Fibroblast of skin of scalp (primary cell): ENCODE measurements around the gene CD247.

Source experiments
- DNase-seq: peaks from one replicate; pipeline ENCODE4 v3.0.0-alpha.2; 2013

The CD247 gene

DNA sequence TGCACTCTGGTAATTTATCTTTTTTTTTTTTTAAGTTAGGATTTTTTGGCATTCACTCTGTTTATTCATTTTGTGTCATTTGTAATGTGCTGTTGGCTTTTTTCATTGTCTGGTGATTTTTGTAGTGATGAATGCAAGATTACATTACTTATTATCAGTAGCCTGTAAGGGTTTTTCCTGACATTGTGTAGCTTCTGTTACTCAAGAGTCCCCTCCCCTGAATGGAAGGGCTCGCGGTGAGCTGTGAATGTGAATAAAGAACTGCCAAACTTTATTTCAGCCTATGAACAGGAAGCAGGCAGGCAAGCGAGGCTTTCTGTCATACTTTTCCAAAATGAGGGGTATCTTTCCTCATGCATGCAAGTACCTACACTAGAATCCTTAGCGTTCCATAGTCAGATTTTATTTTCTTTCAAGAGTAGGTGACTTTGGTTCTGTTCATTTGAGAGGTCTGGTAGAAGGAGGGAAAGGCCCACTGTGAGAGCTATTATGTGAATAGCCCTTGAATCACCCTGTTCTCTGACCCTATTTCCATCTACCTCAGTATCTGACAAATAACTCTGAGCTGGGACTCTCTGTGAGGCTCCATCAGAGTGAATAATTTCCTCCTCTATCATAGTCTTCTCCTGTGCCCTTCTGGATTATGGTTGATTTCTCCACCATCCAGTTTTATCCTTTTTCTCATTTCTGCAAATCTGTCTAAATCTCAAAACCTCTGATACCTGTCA lies 114.0 kb downstream of the CD247 start:
- DNase-seq, result no peak

DNA sequence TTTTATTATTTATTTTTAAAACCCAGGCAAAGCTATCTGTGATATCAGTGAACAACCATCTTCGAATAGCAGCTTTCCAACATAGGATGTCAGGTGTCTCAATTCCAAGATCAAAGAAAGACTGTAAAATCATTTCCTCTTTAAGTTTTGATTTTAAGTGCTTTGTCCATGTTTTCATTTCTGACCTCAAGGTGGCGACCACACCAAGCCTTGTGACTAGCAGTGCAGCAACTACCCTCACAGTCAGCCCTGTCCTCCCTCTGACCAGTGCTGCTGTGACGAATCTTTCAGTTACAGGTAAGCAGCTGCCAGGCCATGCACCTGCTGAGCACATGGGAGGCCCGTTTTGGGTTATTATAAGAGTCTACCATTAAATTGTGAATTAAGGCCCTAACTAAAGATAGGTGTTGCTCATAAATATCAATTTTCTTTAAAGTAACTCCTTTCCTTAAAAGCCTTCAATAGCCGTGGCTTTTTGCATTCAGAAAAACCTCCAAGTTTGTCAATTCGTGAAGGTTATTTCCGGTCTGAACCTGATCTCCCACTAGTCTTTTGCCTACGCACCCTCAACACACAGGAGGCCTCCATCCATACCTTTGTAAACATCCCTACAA lies 117.0 kb downstream of the CD247 start:
- DNase-seq, result peak; percentile 31

DNA sequence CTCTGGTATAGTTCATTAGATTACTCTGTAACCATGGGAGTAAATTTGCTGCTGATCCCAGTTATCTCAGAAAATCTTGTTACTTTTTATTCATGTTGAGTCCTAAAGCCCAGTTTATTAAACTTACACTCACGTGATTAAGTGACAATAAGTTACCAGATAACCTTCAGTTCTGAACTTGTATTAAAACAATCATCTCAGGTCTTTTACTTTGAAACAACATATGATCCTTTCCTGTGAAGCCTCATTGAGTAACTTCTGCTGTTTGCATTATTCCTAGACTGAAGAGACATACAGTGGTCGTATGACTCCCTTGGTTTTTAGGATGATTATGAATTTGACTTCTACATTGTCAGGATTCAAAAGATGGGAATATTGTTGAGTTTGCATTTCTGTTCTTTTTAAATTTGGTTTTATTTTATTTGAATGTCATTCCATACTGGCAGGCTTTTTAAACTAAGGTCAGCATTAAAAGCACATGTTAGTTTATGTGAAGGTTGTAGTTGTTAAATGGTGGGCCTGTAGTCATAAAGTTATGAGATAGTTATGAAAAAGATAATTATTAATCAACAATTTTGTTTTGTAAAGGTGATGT lies 117.9 kb downstream of the CD247 start:
- no peak for DNase-seq

DNA sequence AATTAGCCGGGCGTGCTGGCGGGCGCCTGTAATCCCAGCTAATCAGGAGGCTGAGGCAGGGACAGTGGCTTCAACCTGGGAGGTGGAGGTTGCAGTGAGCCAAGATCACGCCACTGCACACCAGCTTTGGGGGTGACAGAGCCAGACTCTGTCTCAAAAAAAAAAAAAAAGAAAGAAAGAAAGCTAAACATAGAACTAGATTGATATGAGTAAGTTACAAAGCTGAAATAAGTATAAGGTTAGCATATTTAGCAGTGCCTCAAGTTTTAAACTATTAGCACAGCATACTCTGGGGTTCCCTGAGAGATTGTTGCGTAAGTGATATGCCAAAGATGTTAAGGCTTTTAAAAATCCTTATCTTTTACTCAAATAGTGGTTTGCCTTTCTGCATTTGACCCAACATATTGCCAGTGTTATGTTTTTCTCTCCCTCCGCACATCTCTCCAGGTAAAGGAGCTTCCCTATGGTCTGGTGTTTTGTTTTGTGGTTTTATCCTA lies 126.1 kb downstream of the CD247 start:
- DNase-seq, result no peak

DNA sequence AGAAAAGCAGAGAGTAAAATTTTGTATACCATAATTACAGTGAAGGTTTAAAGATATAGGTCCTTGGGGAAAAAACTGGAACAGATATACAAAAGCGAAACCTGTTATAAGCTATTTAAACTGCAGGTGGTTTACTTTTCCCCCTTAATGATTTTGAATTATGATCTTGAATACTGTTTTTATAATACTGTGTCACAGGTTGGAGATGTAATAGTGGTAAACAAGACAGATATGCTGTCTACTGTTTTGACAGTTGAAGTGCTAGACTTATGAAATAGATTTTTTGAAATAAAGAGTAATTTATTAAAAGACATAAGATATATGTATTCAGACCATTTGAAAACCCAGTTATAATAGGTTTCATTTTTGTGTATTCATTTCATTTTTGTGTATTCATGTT lies 129.4 kb downstream of the CD247 start:
- no peak for DNase-seq

DNA sequence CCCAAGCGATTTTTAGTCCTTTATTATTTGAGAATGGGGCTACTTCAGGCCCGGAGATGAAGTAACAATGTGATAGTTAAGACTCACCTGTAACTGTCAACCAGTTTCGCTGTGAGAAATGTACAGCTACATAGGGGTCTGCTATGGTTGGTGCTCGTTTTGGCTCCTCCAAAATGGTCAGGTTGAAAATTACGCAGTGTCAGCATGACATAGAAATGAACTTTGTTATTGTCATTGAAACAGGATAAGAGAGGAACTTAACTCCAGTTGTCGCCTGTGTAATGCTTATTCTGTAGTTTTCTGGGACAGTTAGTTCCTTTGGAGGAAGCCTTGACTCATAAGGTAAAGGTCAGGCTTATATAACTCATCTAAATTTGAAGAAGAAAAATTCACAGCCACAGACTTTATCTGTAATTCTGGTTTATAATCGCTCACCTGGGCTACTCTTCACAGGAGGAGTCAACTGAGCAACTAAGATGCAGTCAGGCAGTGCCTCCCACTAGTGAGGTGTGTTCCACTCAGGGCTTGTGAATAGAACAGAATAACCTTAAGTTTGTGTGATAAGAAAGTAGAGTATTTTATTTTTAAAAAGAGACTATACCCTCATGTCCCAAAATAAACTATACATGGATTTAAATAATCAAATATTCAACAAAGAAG lies 130.9 kb downstream of the CD247 start:
- no peak for DNase-seq
